PC-3 (cell line): ENCODE measurements around the gene USHBP1. TPM values are rescaled to one million over a fixed set of nuclear protein-coding genes. Genes with fewer than 3 reads are reported as not detected.

Source experiments
- ATAC-seq: fragments of 200-7000 bp; cut with Tn5 transposase; 2 replicates; pipeline ENCODE4 v1.9.1; 2020; ENCODE audit warnings: mild to moderate bottlenecking, moderate library complexity
- BruUV-seq: library from RNA; stranded (reverse); fragments of 400-500 nt; replicated peaks from 2 replicates; lab custom pipeline; 2021; lab: Mats Ljungman, UMichigan
- CTCF ChIA-PET: fragments of 300-600 bp; sonication (Branson Sonifier 250); formaldehyde crosslinking; loops from one replicate; lab custom pipeline; 2022; ENCODE audit warnings: antibody characterized with exemption; lab: Charles Lee
- POLR2A ChIA-PET: fragments of 300-600 bp; sonication (Branson Sonifier 250); formaldehyde crosslinking; loops from one replicate; lab custom pipeline; 2022; ENCODE audit warnings: antibody characterized with exemption; ENCODE audit not compliant: unreplicated experiment; lab: Charles Lee
- DNase-seq: peaks from one replicate; pipeline ENCODE4 v3.0.0-alpha.2; 2015
- H2AFZ ChIP-seq: fragments of 300-600 bp; sonication (generic); 2 replicates; pipeline ENCODE4 v1.6.0; 2016; ENCODE audit warnings: antibody characterized with exemption, low read length
- H3F3A ChIP-seq: fragments of 300-600 bp; sonication (generic); one replicate; pipeline ENCODE4 v1.6.0; 2017; ENCODE audit warnings: antibody characterized with exemption, low read length, control low read depth, mild to moderate bottlenecking; ENCODE audit not compliant: unreplicated experiment
- H3K27ac ChIP-seq: fragments of 300-600 bp; sonication (generic); 2 replicates; pipeline ENCODE4 v1.5.1; 2016; ENCODE audit warnings: mild to moderate bottlenecking, low read length
- H3K27me3 ChIP-seq: fragments of 300-600 bp; sonication (generic); 2 replicates; pipeline ENCODE4 v1.6.1; 2016; ENCODE audit warnings: low read length, mixed read lengths
- H3K36me3 ChIP-seq: fragments of 300-600 bp; sonication (generic); 2 replicates; pipeline ENCODE4 v1.6.1; 2016; ENCODE audit warnings: low read depth, mixed run types, low read length, mixed read lengths
- H3K4me1 ChIP-seq: fragments of 300-600 bp; sonication (generic); 2 replicates; pipeline ENCODE4 v1.5.1; 2016; ENCODE audit warnings: low read length; ENCODE audit not compliant: insufficient read depth
- H3K4me2 ChIP-seq: fragments of 300-600 bp; sonication (generic); 2 replicates; pipeline ENCODE4 v1.6.0; 2016; ENCODE audit warnings: low read length
- H3K4me3 ChIP-seq: fragments of 300-600 bp; sonication (generic); 2 replicates; pipeline ENCODE4 v1.5.1; 2016; ENCODE audit warnings: mild to moderate bottlenecking, low read length, mixed read lengths
- H3K79me2 ChIP-seq: fragments of 300-600 bp; sonication (generic); 2 replicates; pipeline ENCODE4 v1.6.1; 2017; ENCODE audit warnings: low read length, mixed read lengths
- H3K9ac ChIP-seq: fragments of 300-600 bp; sonication (generic); 2 replicates; pipeline ENCODE4 v1.6.0; 2016; ENCODE audit warnings: mild to moderate bottlenecking, low read length
- H3K9me2 ChIP-seq: fragments of 300-600 bp; sonication (generic); replicated peaks from 2 replicates; pipeline ENCODE4 v1.6.1; 2016; ENCODE audit warnings: mixed run types, low read length, mixed read lengths
- H3K9me3 ChIP-seq: fragments of 300-600 bp; sonication (generic); 2 replicates; pipeline ENCODE4 v1.6.1; 2016; ENCODE audit warnings: low read length, mixed read lengths
- H4K20me1 ChIP-seq: fragments of 300-600 bp; sonication (generic); 2 replicates; pipeline ENCODE4 v1.6.1; 2016; ENCODE audit warnings: low read length, mixed read lengths
- CTCF ChIP-seq: fragments of 300-600 bp; sonication (generic); conservative IDR thresholded peaks from 2 replicates; pipeline ENCODE4 v1.5.1; 2017; ENCODE audit warnings: antibody characterized with exemption, low read depth, mild to moderate bottlenecking, low read length
- EZH2 ChIP-seq: fragments of 300-600 bp; sonication (generic); IDR thresholded peaks from one replicate; pipeline ENCODE4 v1.6.1; 2017; ENCODE audit warnings: antibody characterized with exemption, mild to moderate bottlenecking, low read length; ENCODE audit not compliant: unreplicated experiment
- EZH2phosphoT487 ChIP-seq: fragments of 300-600 bp; sonication (generic); IDR thresholded peaks from 2 replicates; pipeline ENCODE4 v1.6.1; 2018; ENCODE audit warnings: mild to moderate bottlenecking, antibody characterized with exemption, low read length, borderline replicate concordance
- intact Hi-C: fragments of 100-400 bp; cut with micrococcal nuclease; formaldehyde crosslinking; loops from 2 replicates; pipeline ENCODE4 v1.9.0; 2023
- total RNA-seq: library from RNA; depleted of rRNA; stranded (reverse); fragments of >200 nt; gene quantifications from 2 replicates; pipeline ENCODE4 v1.2.3, GENCODE V29; 2014

The USHBP1 gene
- total RNA-seq, 1 experiment from 2014 or later = not detected

GRCh38 chr19:17214508-17215126 lies 49.9 kb downstream of the USHBP1 start:
- H3K27me3 ChIP-seq = no peaks in the 10 kb centered on the region
- peak overlapping the region; percentile 97 for H3K9ac ChIP-seq
- H3F3A ChIP-seq = peaks cover under 1% of the 10 kb centered on the region
- peaks cover 16% of the 10 kb centered on the region for H3K4me1 ChIP-seq
- intact Hi-C loops = no loop called here
- no peaks in the 10 kb centered on the region for H3K9me3 ChIP-seq
- no peaks in the 10 kb centered on the region for H4K20me1 ChIP-seq
- no peak for DNase-seq
- ChIA-PET POLR2A (interaction anchor here (0.8 to 1.6 kb wide), 4 partner anchors 11 to 68 kb away, joined by 3 to 9 read pairs (median 4); partner anchors contain the start of genes BABAM1 and OCEL1), CTCF (interaction anchor here (1.2 kb wide), 1 partner anchor 12 kb away, joined by 5 read pairs; the partner anchor contains the start of gene OCEL1)
- H3K4me3 ChIP-seq = peak overlapping the region; percentile 88
- H3K36me3 ChIP-seq = peaks cover 15% of the 10 kb centered on the region; the same call in 1 of the 2 replicates
- 0 out of 2 replicates have a peak, but pooled peaks have one; percentile 3 for ATAC-seq
- H2AFZ ChIP-seq = peak overlapping the region; percentile 86
- no peaks in the 10 kb centered on the region for H3K9me2 ChIP-seq
- TF ChIP-seq EZH2 (no peak), CTCF (no peak), EZH2phosphoT487 (no peak)
- peak overlapping the region; percentile 99 for H3K4me2 ChIP-seq
- peaks cover 7% of the 10 kb centered on the region for H3K79me2 ChIP-seq
- H3K27ac ChIP-seq = peak overlapping the region; percentile 88
- BruUV-seq = TSS peak; percentile 86

- ATAC-seq (no peak), DNase-seq (no peak)
- Histone ChIP-seq H4K20me1 (no peaks in the 10 kb centered on the region), H3K27ac (no peak overlapping the region), H3K9me2 (no peaks in the 10 kb centered on the region), H2AFZ (no peak overlapping the region), H3K36me3 (peaks cover 15% of the 10 kb centered on the region), H3K79me2 (peaks cover 7% of the 10 kb centered on the region), H3K27me3 (no peaks in the 10 kb centered on the region), H3F3A (peaks cover 7% of the 10 kb centered on the region), H3K9me3 (no peaks in the 10 kb centered on the region), H3K4me1 (peaks cover 21% of the 10 kb centered on the region), H3K4me2 (no peak overlapping the region), H3K9ac (no peak overlapping the region), H3K4me3 (no peak overlapping the region)
- POLR2A ChIA-PET = no interaction called here
- CTCF ChIA-PET = interaction anchor here (0.6 kb wide), 1 partner anchor 137 kb away, joined by 6 read pairs; no protein-coding TSS in a partner anchor
- BruUV-seq = no TSS peak
- TF ChIP-seq EZH2 = no peak
- no peak for TF ChIP-seq EZH2phosphoT487
- TF ChIP-seq CTCF = no peak
- intact Hi-C loops = no loop called here
Observed at GRCh38 chr19:17213334-17213733, 51.2 kb downstream of the USHBP1 start.
